ENCODE data around the gene CDK5R2.
A peak's percentile ranks its signal among the peaks of the same experiment; 100 is the strongest.

CDK5R2 gene

DNA sequence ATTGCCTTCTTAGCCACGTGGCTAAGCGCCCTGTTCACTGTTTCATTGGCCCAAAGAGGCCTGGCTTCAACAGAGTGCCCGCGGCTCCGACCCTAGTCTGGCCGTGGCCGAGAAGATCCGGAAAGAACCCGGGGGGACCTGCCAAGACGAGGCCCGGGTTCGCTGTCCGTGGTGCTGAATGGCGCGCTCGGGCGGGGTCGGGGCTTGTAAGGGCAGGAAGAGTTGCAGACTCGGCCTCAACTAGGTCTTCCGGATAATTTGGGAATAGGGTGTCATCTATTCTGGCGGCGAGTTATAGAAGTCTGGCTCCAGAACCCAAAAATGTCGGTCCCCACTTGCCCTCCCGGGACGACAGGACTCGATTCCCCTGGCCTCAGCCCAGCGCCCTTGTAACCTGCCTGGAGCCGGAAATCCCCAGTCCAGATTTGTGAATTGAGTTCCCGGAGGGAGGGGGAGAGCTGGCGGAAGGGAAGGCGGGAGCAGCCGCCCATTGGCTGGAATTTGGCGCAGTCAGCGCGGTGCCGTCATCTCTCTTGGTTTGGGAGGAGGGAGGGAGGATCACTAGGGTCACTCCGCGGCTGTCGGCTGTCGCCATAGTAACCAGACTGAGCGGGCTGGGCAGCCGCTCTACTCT, 3.5 kb downstream of the CDK5R2 start:
- DNase-seq, result peak; percentile 28

- no peak for DNase-seq
These were observed 4.1 kb downstream of the CDK5R2 start for GRCh38 chr2:218963601-218964000.

DNA sequence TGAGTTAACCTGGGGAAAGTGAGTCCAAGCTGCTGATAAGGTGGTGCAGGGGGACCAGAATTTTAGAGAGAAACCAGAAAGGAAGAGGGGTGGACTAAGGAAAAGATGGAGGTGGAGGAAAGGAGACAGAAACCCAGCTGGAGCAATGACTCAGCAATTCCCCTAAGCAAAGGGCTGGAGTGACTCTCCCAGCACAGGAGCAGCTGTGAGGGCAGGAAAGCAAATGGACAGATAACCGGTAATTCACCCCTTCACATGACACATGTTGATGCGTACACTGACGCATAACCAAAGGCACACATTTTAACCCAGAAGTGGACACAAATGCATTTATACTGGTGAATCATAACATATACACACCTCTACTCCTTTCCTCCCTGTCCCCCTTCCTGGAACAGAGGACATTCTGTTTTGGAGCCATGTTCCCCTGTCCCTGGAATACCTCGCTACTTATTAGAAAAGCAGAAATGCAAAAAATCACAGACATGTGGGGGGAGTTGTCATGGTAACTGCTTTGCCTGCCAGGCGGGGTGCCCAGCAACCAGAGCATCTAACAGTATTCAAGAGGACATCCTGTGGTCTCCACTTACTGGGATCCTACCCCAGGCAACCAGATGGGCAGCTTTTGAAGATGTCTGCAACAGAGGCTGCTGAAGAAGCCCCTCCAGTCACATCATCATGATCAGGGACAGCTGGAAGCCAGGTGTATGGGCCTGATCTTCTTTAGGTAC, 4.7 kb downstream of the CDK5R2 start:
- DNase-seq, result no peak

GRCh38 chr2:218970894-218971293, 11.4 kb downstream of the CDK5R2 start:
- no peak for DNase-seq

- no peak for DNase-seq
These were observed 15.8 kb downstream of the CDK5R2 start for GRCh38 chr2:218975060-218975777.

DNA sequence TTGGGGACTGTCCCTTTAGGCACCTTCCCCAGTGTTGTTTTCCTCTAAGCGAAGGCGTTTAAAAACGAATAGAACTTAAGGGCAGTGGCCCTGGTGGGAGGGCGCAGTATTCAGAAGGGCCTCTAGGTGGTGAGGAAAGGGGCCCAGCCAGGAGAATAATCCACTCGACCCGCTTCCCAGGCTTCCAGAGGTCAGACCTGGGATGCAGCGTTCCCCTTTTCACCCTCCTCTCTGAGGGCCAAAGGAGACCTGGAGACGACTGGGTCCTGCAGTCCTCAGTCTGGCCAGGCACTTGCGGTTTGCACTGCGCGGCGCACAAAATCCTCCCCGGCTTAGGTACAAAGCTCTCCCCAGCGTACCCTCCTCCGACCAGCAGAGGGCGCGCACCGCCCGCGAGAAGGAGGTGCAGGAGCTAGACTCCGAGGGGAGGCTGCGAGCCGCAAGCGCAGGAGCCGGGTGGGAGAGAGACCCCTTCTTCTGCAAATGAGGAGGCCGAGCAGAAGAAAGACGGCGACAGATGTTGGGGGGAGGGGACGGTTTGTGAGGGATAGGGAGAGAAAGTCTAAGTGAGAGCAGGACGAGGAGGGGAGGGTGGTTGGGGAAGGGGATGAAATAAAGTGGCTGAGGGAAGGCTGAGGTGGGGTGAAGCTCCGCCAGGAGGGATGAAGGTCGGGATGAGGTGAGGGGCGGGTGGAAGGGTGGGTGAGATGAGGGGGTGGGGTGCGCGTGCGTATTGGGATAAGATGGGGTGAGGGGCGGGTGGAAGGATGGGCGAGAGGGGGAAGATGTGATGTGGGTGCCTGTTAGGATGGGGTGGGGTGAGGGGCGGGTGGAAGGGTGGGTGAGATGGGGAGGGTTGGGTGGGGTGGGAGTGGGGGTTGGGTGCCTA, 20.6 kb downstream of the CDK5R2 start:
- peak; percentile 86 for DNase-seq

DNA sequence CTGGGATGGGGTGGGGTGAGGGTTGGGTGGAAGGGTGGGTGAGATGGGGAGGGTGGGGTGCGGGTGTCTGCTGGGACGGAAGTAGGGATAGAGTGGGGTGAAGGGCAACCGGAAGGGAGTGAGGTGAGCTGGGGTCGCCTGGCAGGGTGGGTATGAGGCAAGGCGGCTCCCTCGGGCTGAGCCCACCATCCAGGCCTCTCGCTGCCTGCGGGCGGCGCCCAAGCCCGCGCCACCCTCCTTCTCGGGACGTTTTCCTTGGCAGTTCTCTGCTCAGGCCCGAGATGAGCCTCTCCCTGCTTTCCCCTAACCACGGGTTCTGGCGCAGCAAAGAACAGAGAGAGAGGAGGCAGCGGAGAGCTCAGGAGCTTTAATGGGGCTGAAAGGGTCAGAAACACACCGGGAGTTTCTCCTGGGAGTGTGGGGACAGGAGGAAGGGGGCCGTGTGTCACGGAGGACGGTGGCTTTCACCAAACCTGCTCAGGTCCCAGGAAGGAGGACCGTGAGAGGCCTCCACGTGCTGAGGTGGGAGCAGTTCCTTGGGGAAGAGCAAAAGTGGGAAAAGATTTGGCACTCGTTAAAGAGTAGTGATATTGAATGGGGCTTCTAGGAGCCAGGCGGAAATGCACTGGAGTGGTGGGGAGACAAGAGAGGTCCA, 21.4 kb downstream of the CDK5R2 start:
- DNase-seq, result no peak

DNA sequence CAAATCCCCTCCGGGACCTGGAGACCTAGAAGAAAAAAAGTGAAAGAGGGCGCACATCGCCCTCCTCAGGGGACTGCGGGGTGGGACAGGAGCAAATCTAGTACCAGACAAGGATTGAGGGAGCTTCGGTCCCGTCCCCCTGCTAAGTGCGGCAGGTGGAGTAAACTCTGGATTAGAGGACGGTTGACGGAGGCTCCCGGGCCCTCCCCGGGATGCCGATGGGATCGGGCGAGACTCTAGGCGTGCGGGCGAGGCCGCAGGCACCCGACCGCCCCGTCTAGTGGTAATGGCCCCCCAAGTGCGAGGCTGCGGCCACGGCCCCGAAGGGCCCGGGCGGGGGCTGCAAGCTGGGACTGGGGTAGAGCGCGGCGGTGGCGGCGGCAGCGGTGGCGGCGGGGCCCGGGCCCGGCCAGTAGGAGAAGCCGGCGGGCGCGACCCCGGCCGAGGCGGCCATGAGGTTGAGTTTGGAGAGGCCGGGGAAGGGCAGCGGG, 22.0 kb downstream of the CDK5R2 start:
- DNase-seq, result no peak

GRCh38 chr2:218981881-218982585, 22.6 kb downstream of the CDK5R2 start:
- peak; percentile 29 for DNase-seq

GRCh38 chr2:218982586-218983262, 23.3 kb downstream of the CDK5R2 start:
- DNase-seq, result no peak

DNA sequence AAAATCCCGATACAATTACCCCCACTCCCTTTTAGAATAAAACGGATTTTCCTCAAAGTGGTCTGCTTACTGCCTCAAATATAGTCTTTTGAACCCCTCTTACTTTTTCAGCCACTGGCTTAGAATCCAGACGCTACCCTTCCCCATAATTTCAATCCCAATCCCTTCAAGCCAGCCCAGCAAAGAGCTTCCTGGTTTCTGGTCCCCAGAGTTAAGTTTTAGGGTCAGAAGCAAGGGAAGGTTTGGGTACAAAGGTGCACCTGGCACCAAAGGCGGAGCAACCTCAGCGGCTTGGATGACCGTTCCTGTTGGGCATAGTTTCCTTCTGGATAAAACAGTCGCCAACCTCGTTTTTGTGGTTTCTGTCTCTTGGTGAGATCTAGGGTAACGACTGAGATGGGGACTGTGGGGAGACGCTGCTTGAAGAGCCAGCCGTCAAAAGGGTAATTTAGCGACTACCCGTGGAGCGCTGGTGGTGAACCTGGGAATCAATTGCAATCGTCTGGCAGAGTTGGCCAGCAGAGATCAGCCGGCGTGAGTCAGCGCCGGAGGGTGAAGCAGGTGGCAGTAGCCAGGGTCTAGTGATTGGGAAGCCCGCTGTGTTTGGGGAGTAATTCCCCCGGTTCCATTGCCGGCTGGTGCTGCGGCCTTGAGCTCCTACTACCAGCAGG, 23.9 kb downstream of the CDK5R2 start:
- no peak for DNase-seq

GRCh38 chr2:218983934-218984238, 24.4 kb downstream of the CDK5R2 start:
- DNase-seq, result no peak

DNA sequence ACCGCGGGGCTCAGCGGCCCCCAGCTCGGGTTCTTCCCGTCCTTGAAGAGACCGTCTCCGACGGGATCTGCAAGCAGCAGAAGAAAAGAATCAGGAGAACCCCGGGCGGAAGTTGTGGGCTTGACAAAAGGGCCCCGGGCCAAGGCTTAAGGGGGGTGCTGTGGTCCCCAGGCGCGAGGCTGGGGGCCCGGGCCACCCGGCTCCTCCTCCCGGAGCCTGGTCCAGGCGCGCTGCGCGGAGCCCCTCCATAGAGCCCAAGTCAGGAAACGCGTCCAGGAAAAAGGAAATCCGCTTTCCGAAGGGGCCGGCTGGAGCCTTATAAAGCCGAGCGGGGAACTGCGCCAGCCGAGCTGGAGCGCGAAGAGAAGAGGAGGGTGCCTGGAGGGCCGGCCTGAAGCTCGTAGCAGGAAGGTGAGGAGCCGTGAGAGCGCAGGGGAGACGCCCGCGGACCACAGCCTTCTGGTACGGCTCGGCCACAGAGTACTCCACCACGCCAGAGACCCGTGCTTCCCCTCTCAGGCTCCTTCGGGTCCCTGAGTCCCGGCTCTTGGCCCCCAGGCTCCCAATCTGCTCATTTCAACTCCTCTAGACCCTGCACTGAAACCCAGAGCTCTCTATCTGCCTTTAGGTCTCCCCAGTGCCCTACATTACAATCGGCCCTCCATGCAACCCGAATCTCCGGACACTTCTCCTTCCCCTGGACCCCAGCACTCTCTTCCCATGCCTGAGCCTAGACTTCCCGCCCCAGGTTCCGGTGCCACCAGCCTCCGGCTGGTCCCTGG, 25.0 kb downstream of the CDK5R2 start:
- no peak for DNase-seq

DNA sequence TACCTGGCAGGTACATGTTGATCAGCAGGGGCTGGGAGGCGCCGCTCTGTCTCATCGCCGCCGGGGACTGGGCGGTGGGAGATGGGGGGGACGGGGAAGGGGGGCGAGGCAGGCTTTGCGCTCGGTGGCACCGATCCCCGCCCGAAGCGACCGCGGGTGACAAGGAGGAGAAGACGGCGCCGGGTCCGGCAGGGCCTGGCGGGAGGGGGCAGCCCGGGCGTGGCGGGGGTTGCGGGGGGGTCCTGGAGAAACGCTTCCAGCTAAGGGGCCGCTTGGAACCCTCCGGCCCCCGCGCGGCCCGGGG, 25.5 kb downstream of the CDK5R2 start, which contains the start of gene FEV:
FEV (minus strand) TSS at position 164 of the 304 bp plus-strand sequence; CDS start at position 55, 109 bp downstream.
- no peak for DNase-seq

DNA sequence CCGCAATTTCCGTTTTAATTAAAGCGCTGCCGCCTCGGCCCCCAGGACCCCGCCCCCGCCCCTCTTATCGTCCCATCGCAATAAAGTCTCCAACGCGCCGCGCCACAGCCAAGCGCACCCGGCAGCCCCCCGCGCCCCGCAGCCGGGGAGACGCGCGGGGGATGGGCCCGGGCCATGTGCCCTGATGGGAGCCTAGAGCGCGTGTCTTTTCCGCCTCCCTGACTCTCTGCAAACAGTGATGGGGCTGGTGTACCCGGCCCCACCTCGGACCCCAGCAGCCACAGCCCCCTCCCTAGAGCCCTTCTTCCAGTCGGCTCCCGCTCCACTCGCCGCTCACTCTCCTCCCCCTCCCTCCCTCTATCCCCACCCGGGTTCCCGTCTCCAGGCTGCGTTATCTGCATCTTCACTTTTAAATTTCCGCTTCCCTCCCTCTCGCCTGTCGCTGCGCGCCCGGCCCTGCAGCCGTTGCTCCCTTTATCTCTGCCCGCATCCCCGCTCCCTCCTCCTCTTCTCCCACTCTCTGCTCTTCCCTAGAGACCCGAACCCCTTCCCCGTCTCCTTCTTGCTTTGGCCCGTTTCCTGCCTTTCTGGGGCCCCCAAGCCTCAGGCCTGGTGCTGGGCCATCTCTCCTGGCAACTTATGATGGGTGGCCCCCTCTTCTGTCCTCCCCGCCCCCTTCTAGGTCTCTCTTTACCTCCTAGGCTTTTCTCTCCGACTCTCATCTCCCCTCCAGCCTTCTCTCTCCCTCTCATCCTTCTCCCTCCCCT, 26.0 kb downstream of the CDK5R2 start:
- DNase-seq, result no peak

DNA sequence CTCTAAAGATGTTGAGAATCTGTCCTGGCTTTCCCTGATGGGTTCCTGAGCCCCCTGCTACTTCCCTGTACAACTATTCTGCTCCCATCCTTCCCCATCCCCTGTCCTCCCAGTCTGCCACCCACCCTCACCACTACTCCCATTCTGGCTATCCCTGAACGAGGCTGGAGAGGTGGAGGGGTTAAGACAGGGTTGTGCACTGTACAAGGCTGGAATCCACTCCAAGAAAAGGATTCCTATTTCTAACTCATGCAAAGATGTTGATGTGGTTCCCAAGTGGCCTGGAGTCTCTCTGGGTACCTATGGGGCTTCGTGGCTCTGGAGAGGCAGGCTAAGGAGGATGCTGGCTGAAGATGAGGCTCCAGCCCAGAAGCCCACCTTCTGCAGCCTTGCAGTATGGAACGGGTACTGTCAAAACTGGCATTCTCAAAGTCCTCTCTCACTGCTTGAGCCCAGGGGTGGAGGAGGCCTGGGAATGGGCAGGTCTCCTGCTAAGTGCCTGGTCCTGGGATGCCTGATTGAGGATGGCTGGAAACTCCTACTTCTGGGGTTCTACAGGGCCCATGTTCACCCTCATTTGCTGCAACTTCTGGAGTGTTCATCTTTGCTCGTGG, 26.8 kb downstream of the CDK5R2 start:
- DNase-seq, result no peak

GRCh38 chr2:218988164-218988563, 28.7 kb downstream of the CDK5R2 start:
- no peak for DNase-seq

DNA sequence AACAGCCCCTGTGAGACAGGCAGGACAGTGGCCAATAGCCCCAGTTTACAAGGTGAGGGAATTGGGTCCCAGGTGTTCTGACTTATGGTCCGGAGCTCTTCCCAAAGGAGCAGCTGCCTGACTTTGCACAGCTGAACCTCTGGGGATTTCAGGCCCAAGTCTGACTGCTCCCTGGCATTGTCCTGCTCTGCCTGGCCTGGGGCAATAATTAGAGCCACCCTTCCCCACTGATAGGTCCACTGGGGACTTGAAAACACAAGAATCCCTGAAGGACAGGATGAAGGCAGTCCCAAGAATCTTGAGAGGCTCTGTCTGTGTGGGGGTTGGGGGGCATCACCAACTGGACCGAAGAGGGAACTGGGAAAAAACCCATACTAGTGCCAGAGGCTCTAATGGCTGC, 29.2 kb downstream of the CDK5R2 start:
- DNase-seq, result no peak

DNA sequence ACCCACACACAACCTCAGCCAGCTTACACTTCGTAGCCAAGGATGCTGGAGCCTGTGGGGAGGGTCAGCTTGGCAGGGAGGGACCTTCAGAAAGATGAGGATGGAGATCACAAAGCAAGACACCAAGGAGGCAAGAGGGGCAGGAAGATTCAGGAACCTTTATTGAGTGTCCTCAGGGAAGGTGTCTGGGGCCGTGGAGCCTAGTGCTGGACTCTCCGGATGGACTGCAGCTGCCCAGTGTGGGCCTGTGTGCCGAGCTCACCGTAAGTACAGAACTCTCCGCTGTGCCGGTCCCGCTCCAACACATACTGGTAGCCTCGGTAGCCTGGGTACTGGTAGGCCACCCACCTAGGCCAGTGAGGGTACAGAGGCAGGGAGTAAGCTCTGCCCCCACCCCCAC, 30.6 kb downstream of the CDK5R2 start:
- DNase-seq, result no peak
